GM21367 (cell line): ENCODE results near the gene TJAP1.
"Not testable (repeated sequence)": the region's sequence is repeated elsewhere in the genome, so short reads cannot be mapped to it uniquely, and the experiment has no call there.

Source experiments
- ATAC-seq: cut with Tn5 transposase; IDR thresholded peaks from one replicate; pipeline ENCODE4 v1.9.1; 2021; ENCODE audit not compliant: unreplicated experiment

The TJAP1 gene

DNA sequence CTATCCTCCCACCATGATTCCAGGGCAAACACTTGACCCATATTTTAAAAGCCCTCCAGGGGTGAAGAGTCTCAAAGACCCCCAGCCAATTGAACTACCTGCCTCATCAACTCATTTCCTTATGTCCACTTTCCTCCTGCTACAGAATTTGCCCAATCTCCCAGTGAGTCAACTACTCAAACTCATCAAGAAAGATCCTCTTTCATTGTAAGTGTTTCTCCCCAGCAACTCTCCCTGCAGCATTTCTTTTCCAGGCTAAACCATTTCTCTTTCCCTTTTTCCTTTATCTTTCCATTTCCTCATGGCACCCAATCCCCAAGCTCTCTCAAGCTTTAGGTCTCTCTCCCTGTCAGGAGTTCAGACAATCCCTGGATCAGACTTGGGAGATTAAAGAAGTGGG, 23.5 kb upstream of the TJAP1 start:
- no peak for ATAC-seq

DNA sequence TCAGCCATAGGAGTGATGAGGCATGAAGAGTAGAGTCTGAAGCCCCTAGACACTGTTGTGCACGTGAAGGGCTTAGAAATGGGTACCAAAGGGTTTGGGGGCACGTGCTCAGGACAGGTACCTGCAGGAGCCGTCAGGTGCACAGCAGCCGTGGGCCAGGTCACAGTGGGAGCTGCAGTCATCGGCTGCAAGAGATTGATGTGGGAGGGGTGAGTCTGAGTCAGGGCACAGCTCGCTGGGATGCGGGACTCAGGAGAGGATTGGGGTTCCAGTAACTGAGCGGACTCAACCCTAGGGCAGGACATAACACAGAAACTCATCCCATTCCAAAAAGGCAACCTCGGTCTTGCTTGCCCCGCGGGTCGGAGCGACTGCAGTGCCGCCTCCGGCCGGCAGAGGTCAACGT, 23.1 kb upstream of the TJAP1 start:
- ATAC-seq: no peak

DNA sequence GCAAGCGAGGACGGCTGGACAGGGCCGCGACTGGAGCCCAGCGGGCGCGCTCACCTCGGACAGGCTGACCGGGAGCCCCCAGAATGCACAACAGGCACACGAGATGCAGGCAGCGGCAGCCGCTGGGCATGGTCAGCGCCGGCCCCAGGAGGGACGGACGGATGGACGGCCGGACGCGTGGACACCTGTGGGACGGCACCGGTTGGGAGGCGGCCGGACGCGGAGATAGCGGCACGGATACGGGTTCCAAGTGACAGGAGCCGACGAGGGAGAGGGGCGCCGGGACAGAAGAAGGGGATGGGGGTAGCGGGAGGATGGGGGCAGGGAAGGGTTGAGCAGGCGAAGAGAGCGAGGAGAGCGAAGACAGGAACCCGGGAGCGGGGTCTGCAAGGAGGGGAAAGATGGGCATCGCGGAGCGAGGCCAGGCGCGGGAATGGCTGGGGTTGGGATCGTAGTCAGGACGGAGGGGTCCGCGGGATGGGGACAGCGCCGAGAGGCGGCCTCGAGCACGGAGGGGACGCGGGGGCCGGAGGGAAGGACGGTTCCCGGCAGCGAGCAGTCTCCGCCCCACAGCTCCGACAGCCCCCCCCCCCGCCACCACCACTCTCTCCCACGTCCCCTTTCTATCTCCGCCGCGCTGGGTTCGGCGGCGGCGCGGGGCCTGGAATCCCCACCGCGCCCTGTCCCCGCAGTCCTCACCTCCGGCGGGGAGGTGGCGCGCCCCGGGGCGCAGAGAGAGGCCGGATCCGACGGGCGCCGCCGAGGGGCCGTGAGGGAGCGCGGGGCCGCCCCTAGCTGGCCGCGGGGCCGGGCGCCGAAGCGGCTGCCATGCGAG, 22.5 kb upstream of the TJAP1 start:
- ATAC-seq: no peak

DNA sequence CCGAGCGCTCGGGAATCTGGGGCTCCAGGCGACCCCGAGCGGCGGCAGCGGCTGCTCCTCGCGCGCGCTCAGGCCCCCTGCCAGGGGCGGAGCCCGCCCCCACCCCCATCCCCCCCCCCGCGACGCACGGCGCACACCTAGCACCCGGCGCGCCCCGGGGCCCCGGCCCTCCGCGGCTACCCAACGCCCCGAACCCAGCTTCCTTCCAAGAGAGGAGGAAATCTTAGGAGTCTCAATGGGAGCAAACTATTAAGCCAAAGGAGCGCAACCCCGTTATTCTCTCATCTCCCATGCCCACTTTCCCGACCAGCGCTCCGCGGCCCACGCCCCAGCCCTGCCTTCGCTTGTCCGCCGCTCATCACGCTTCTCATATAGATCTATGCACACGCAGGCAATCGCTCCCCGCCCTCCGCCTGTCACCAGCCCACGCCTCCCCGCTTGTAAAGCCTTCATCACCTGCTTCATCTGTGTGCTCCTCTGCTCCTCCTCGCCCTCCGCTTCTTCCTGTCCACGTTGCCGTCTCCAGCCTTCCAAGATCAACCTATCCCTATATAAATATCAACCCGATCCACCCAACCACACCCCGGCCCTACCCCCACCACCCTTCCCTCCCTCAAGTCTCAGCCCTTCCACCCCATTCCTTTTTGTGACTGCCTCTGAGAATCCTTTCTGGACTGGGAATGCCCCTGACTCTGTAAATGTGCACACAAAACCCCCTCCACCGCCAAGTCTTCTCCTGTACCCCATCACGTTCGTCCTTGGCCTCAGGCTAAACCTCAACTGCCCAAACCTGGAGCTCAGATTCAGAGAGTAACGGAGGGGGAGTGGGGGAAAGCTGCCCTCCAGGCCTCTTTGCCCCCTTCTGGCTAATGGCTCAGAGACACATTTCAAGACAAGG, 21.6 kb upstream of the TJAP1 start, which contains the start of gene DLK2:
Gene DLK2, minus strand, starts transcription at position 18 of the 898 bp plus-strand sequence. CDS start 723 bp downstream, outside the sequence.
- ATAC-seq: no peak

DNA sequence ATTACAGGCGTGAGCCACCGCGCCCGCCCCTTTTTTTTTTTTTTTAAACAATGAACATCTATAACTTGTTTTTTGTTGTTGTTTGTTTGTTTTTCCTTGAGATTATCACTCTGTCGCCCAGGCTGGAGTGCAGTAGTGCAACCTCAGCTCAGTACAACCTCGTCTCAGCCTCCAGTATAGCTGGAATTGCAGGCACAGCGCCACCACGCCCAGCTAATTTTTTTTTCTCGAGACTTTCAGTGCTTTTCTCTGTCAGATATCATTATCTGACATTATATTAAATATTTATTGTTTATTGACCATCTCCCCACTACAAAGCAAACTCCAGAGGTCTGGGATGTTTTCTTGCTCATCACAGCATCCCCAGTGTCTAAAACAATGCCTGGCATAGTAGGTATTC, 19.7 kb upstream of the TJAP1 start:
- no peak for ATAC-seq

DNA sequence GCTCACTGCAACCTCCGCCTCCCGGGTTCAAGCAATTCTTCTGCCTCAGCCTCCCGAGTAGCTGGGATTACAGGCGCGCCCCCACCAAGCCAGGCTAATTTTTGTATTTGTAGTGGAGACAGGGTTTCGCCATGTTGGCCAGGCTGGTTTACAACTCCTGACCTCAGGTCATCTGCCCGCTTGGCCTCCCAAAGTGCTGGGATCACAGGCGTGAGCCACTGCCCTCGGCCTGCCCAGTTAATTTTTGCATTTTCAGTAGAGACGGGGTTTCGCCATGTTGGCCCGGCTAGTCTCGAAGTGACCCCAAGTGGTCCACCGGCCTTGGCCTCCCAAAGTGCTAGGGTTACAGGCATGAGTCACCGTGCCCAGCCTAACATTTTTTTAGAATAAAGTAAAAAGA, 19.2 kb upstream of the TJAP1 start:
- ATAC-seq: not testable (repeated sequence)

DNA sequence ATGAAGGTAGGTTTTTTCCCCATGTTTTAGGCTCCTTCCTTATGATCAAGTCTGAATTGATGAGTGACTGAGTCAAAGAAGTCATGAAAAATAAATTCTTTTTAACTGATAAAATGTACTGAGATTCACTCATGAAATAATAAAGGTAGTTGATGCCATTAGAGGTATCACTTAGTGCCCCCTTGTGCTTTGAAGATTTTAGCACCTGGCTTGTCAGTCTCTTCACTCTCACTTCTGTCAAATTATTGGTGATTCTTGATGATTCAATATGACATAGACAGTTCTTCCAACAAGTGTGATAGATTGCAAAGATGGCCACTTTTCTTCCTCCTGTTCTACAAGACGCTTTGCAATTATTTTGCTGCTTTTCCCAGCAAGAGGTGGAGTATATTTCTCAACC, 17.8 kb upstream of the TJAP1 start:
- no peak for ATAC-seq

DNA sequence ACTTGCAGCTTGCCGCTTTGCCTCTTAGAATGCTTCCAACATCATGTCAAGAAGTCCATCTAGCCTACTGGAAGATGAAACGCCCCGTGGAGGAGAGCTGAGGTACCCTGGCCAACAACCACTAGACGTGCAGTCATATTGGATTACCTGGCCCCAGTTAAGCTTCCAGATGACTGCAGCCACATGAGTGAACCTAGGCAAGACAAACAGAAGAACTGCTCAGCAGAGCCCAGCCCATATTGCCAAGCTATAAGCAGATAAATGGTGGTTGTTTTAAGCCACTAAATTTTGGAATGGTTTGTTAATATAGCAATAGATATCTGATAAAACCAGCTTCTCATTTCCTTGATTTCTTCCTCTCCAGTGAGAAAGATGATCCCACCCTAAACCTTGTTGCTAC, 17.3 kb upstream of the TJAP1 start:
- ATAC-seq: no peak

DNA sequence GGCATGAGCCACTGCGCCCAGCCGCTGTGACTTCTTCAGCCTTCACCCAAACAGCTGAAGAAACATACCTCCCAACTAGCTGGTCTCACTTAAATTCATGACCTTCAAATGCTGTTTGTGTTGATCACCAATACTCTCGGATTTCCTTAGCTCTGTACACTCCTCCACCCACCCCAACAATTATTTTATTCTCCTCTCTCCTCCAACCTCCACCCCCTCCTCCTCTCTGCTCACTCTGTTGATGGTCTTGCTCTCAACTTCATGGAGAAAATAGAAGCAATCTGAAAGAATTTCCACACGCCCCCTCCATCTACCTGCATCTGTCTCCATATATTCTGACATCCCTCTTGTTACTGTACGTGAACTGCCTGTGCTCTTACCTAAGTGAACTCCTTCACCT, 15.4 kb upstream of the TJAP1 start:
- no peak for ATAC-seq

DNA sequence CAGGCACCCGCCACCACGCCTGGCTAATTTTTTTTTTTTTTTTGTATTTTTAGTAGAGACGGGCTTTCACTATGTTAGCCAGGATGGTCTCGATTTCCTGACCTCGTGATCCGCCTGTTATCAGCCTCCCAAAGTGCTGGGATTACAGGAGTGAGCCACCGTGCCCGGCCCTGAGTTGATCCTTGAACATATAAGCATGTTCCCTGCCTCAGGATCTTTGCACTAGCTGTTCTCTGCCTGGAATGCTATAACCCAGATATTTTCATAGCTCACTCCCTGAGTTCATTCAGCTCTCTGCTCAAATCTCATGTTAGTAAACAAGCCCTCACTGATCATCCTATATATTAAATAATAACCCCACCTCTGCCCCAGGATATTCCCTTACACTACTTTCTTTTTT, 13.0 kb upstream of the TJAP1 start:
- ATAC-seq: no peak

DNA sequence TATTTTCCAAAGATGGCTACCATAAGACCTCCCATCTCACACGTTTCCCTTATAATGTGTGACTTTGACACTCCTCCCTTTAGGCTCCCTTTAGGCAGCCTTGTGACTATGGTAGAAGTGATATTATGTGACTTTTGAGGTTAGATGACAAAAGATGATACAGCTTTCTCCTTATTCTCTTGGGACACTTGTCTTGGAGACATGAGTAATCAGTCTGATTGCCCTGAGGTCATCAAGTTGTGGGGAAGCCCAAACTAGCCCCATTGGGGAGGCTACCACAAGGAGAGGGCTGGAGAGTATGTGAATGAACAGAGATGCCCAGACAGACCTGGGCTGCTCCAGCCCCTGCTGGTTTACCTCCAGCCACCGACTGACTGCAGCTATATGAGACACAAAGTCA, 11.4 kb upstream of the TJAP1 start:
- no peak for ATAC-seq

DNA sequence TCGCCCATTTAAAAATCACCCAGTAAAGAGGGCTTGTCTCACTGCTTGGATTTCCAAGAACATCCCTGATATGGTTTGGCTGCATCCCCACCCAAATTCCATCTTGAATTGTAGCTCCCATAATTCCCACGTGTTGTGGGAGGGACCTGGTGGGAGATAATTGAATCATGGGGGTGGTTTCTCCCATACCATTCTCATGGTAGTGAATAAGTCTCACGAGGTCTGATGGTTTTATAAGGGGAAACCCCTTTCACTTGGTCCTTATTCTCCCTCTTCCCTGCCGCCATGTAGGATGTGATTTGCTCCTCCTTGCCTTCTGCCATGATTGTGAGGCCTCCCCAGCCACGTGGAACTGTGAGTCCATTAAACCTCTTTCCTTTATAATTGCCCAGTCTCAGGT, 10.1 kb upstream of the TJAP1 start:
- ATAC-seq: not testable (repeated sequence)

DNA sequence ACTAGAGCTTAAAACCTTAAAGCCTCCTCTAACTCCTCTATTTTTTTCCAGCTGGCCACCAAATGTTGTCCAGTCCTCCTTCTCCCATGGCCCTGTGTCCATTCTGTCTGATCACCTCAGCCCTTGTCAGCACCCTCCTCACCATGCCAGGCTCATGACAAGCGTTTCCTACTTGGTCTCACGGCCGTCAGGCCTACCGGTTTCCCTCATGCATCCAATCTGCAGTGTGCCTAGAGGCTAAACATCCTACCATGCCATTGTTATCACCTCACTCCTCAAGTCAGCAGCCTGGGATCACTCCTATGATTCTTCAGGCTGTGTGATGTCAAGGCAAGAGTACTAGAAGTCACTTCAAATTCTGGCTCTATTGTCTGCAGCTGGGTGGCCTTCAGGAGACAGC, 9.6 kb upstream of the TJAP1 start:
- no peak for ATAC-seq

DNA sequence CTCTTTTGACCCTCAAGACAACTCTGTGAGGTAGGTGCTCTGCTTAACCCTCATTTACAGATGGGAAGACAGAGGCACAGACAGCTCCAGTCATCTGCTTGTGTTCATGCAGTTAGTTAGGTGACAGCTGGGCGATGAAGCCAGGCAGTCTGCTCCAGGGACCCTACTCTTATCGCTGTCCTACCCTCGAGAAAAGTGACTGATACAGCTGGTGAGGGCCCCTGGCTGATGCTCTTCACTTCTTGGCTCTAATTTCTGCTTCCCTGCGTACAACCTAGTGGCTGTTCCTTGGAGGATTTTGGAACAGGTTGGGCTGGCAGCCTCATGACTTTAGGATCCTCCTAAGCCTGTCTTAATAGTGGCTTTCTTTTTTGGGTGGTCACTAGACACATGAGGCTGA, 9.1 kb upstream of the TJAP1 start:
- ATAC-seq: no peak

DNA sequence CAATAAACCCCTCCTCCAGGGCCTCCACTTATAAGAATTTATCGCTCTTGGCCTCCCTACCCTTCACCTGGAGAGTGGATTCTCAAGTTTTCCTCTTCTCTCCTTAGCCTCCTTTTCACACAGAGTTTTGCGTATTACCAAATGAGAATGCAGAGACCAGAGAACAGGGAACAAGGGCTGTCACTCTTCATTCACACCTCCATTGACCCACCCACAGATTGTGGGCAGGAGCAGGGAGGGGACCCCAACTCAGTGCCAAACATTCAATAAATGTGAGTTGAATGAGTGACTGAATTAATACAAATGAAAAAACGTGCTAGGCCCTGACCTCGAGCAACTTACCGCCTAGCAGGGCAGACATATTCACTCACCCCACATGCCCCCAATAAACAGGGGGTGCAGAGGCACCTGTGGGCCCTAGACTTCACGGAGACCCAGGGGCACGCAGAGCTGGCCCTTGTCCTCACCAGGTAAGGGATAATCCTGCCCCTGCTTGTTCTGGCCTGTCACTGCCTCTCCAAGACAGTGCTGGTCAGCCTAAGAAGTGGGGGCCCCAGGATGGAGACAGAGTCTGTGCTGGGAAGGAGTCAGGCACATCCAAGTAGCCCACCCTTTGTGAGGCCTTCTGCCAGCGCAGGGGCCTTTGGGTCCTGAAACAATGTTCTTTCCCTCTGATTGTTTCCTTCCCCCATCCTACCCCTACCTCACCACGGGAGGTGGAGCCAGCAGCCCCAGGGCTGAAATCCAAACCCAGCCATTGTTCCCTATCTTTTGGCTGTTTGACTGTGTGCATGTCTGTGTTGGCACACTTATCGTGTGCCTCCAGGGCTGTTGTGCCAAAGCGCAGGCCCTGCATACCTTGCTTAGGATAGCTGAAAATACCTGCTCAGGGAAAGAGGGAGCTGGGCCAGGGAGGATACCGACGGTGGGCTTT, 8.4 kb upstream of the TJAP1 start:
- no peak for ATAC-seq

DNA sequence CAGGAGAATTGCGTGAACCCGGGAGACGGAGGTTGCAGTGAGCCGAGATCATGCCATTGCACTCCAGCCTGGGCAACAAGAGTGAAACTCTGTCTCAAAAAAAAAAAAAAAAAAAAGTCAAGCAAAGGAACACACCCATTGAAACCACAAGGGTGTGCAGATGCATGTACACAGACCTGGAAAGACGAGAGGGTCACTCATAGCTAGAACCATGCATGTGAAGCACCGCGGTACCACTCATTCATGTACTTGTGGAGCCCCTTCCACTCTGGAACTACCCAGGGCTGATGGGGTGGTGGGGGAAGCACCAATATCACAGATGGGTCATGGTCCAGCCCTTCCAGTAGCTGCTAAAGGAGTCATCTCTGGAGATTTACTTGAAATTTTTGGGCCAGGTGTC, 7.4 kb upstream of the TJAP1 start:
- no peak for ATAC-seq

DNA sequence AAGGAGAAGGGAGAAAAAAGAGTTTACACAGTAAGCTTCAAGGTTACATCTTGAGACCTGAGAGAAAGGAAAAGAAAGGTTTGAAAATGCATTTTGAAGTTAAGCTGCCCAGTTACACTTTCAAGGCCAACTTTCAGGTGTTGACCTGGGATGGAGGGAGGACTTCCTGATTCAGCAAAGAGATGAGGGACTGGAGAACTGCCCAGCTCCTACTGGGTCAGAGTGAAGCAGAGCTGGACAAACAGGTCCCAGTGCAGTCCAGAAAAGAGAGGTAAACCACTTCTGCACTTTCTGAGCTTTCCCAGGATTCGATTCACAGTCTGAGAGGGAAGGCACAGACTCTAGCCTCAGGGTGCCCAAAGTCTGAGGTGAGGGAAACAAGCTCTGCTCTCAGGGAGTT, 6.0 kb upstream of the TJAP1 start:
- no peak for ATAC-seq

DNA sequence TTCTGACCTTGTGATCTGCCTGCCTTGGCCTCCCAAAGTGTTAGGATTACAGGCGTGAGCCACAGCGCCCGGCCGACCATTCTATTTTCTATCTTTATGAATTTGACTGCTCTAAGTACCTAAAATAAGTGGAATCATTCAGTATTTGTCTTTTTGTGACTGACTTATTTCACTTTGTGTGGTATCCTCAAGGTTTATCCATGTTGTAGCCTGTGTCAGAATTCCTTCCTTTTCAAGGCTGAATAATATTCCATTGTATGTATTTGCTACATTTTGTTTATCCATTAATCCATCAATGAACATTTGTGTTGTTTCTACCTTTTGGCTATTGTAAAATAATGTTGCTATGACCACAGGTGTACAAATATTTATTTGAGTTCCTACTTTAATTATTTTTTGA, 4.9 kb upstream of the TJAP1 start:
- no peak for ATAC-seq

DNA sequence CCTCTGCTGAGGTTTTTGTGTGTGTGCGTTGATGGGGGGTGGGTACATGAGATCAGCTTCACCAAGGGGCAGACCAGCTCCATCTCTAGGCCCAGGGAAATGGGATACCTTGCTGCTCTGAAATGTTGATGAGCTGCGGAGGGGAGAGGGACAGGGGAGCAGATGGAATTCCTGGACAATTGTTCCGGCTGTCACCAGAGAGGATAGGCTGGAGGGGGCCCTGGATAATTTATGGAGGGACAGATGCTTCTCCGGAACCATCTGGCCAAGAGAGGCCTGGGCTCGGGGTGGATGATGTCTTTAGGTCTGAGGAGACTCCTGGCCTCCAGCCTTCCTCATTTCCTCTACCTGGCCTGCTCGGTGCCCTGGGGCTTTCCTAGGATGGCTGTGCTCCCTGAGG, 1.9 kb upstream of the TJAP1 start:
- ATAC-seq: no peak

DNA sequence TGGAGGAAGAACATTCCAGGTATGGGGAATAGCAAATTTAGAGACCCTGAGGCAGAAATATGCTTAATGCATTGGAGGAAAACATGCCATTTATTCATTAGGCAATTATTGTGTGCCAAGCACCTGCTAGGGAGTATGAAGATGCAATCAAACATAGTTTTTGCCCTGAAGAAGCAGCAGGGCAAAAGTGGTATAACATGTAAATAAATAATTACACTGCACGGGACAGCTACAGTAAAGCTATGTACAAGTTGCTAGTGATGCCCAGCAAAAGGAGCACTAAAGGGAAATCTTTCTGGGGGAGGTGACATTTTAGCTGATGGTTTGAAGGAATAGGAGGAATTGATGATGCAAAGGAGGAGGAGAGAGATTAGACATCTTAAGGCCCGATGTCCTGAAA, 624 bp upstream of the TJAP1 start:
- ATAC-seq: no peak

DNA sequence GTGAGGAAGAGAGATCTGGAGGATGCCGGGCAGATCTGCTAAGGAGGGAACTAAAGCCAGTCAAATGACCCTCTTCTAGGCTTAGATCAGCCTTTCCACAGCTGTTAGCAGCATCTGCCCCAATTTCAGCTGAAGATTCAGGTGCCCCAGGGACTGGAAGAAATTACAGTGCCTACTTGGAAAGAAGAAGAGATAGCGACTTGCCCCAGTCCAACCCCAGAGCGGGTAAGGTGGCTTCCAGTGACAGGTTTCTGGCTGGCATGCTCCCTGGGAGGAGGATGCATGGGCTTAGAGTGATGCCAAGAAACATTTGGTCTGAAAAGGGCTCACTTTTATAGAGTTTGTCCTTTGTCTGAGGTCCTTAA, 620 bp downstream of the TJAP1 start:
- no peak for ATAC-seq
